GM23248 (cell line): Measurements from ENCODE around the gene CABYR.

Experiments used
- EZH2 ChIP-seq: fragments of 200-600 bp; sonication (generic); IDR thresholded peaks from 2 replicates; pipeline ENCODE4 v1.6.1; 2018; ENCODE audit warnings: antibody characterized with exemption, mild to moderate bottlenecking; ENCODE audit not compliant: insufficient read depth, poor library complexity, severe bottlenecking
- EZH2phosphoT487 ChIP-seq: fragments of 200-600 bp; sonication (generic); IDR thresholded peaks from 2 replicates; pipeline ENCODE4 v1.6.1; 2018; ENCODE audit warnings: antibody characterized with exemption, moderate library complexity, mild to moderate bottlenecking, low read depth; ENCODE audit not compliant: insufficient read depth

DNA sequence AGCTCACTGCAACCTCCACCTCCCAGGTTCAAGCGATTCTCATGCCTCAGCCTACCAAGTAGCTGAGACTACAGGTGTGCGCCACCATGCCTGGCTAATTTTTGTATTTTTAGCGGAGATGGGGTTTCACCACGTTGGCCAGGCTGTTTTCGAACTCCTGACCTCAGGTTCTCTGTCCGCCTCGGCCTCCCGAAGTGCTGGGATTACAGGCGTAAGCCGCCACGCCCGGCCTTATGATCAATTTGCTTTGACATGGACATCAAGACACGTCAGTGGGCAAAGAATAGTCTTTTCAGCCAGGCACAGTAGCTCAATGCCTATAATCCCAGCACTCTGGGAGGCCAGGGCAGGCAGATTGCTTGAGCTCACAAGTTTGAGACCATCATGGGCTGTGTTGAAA lies 48.0 kb upstream of the CABYR start:
- no peak for TF ChIP-seq EZH2phosphoT487
- no peak for TF ChIP-seq EZH2
